Endodermal cell (in vitro differentiated cells): ENCODE results near the gene INAFM1. TPM values are rescaled to one million over a fixed set of nuclear protein-coding genes. Genes with fewer than 3 reads are reported as not detected.

Experiments
- DNase-seq: peaks from one replicate; pipeline ENCODE4 v3.0.0-alpha.2; 2017
- H3K27ac ChIP-seq: 2 replicates; pipeline ENCODE4 v1.5.1; 2013; ENCODE audit warnings: mild to moderate bottlenecking, low read depth, low read length, moderate library complexity
- H3K27me3 ChIP-seq: 2 replicates; pipeline ENCODE4 v1.6.1; 2013; ENCODE audit warnings: mild to moderate bottlenecking, low read length, moderate library complexity; ENCODE audit not compliant: insufficient read depth, control insufficient read depth, poor library complexity, severe bottlenecking
- H3K36me3 ChIP-seq: 2 replicates; pipeline ENCODE4 v1.7.0; 2013; ENCODE audit warnings: mild to moderate bottlenecking, low read length, moderate library complexity; ENCODE audit not compliant: control insufficient read depth, insufficient read depth
- H3K4me1 ChIP-seq: one replicate; pipeline ENCODE4 v1.7.0; 2013; ENCODE audit warnings: low read length; ENCODE audit not compliant: control insufficient read depth, insufficient read depth
- H3K4me3 ChIP-seq: 2 replicates; pipeline ENCODE4 v1.5.1; 2013; ENCODE audit warnings: mild to moderate bottlenecking, low read length, moderate library complexity
- H3K9ac ChIP-seq: 2 replicates; pipeline ENCODE4 v1.6.1; 2013; ENCODE audit warnings: mild to moderate bottlenecking, low read length, moderate library complexity; ENCODE audit not compliant: poor library complexity, severe bottlenecking; ENCODE audit errors: extremely low read depth
- H3K9me3 ChIP-seq: 2 replicates; pipeline ENCODE4 v1.6.1; 2013; ENCODE audit warnings: mild to moderate bottlenecking, low read length, moderate library complexity; ENCODE audit not compliant: control insufficient read depth
- H3K27ac Mint-ChIP-seq: 2 replicates; pipeline ENCODE4 v1.8.0; 2020; ENCODE audit warnings: mixed read lengths
- H3K27me3 Mint-ChIP-seq: 2 replicates; pipeline ENCODE4 v1.8.0; 2021; ENCODE audit warnings: mild to moderate bottlenecking, mixed read lengths; ENCODE audit not compliant: insufficient read depth
- H3K36me3 Mint-ChIP-seq: 2 replicates; pipeline ENCODE4 v1.8.0; 2020; ENCODE audit warnings: low read depth, mixed read lengths
- H3K4me1 Mint-ChIP-seq: 2 replicates; pipeline ENCODE4 v1.8.0; 2020; ENCODE audit warnings: mixed read lengths
- H3K4me3 Mint-ChIP-seq: 2 replicates; pipeline ENCODE4 v1.8.0; 2020; ENCODE audit warnings: mild to moderate bottlenecking, moderate library complexity, mixed read lengths
- H3K9me3 Mint-ChIP-seq: 2 replicates; pipeline ENCODE4 v1.8.0; 2020; ENCODE audit warnings: mild to moderate bottlenecking, mixed read lengths
- CTCF ChIP-seq: fragments of 200-600 bp; sonication (generic); conservative IDR thresholded peaks from 2 replicates; pipeline ENCODE4 v1.5.0; 2021; ENCODE audit warnings: antibody characterized with exemption, mild to moderate bottlenecking
- WGBS, 2 experiments: methylation state at CpG; one replicate each; pipeline versions ENCODE4 v1.1.5 to v1.1.7; 2013; ENCODE audit warnings: missing lambda C conversion rate in 2 of 2, mixed read lengths in 1 of 2; ENCODE audit not compliant: insufficient coverage in 1 of 2, insufficient read length in 1 of 2; 5-methylcytosine and 5-hydroxymethylcytosine counted together
- long read RNA-seq, 4 experiments: library from polyadenylated mRNA in 2 of 4; library from RNA in 1 of 4; library from capped mRNA in 1 of 4; stranded (forward) in 3 of 4; unstranded in 1 of 4; transcript quantifications; one replicate each; pipeline ENCODE4 v2.0.0, GENCODE V29; 2020 to 2021; ENCODE audit warnings: inconsistent platforms in 1 of 4
- polyA plus RNA-seq, 2 experiments: library from polyadenylated mRNA; stranded (reverse); fragments of 50-300 nt; gene quantifications; one replicate each; pipeline ENCODE4 v1.2.3, GENCODE V29; 2013
- total RNA-seq, 2 donors: library from RNA; stranded (reverse); fragmentation: NEBNext Ultra II Directional in 1 of 2; extraction: Animal tissue kit (Norgen Biotek cat#: 25700) in 1 of 2; gene quantifications; 2 replicates in 1 of 2; 3 replicates in 1 of 2; pipeline ENCODE4 v1.2.1, GENCODE V29; 2021

INAFM1 gene
- total RNA-seq = 10 to 100 TPM in 1 of 2 donors, 1 to 10 TPM in 1; 8.7 to 11.5 TPM
- polyA plus RNA-seq (2013, experiment 1 of 2) = 14.7 TPM
- 15.5 TPM for polyA plus RNA-seq (2013, experiment 2 of 2)
- long read RNA-seq, experiment 1, partial matches to known transcripts = 0 of 5 reads
- long read RNA-seq, experiment 1, other reads (novel, unspliced or antisense) = 4 of 5 reads
- long read RNA-seq, experiment 2, transcript INAFM1-201 (1 exons, 1,255 nt) = major isoform, 5 of 7 reads
- long read RNA-seq, experiment 2, partial matches to known transcripts = 0 of 7 reads
- long read RNA-seq, experiment 2, other reads (novel, unspliced or antisense) = 2 of 7 reads
- long read RNA-seq, experiment 3, partial matches to known transcripts = 0 of 1 reads
- long read RNA-seq, experiment 3, other reads (novel, unspliced or antisense) = 1 of 1 reads
- long read RNA-seq, experiment 4 = 0 reads

- TF ChIP-seq CTCF = no peak
- peaks cover 8% of the 10 kb centered on the region for H3K4me1 Mint-ChIP-seq
- H3K36me3 ChIP-seq = peaks cover 23% of the 10 kb centered on the region
- H3K36me3 Mint-ChIP-seq = peaks cover 18% of the 10 kb centered on the region
- 0% methylated on average over 8 to 51 of the region's 72 CpGs for WGBS, 2 experiments
- H3K9ac ChIP-seq = peak within 1 kb of the TSS; percentile 93
- H3K27ac ChIP-seq = peak within 1 kb of the TSS; percentile 98
- no peaks in the 10 kb centered on the region for H3K4me1 ChIP-seq
- peaks cover 12% of the 10 kb centered on the region for H3K27me3 Mint-ChIP-seq
- H3K27me3 ChIP-seq = no peaks in the 10 kb centered on the region
- peak within 1 kb of the TSS; percentile 80 for H3K4me3 Mint-ChIP-seq
- peak; percentile 100 for DNase-seq
- H3K27ac Mint-ChIP-seq = peak within 1 kb of the TSS; percentile 98
- no peaks in the 10 kb centered on the region for H3K9me3 Mint-ChIP-seq
- peak within 1 kb of the TSS; percentile 80 for H3K4me3 ChIP-seq
- no peaks in the 10 kb centered on the region for H3K9me3 ChIP-seq
Observed at GRCh38 chr19:47274071-47274890, at the start of gene INAFM1. INAFM1 (plus strand) TSS chr19:47274885; CDS start chr19:47274920, 35 bp downstream.

GRCh38 chr19:47225746-47226425 is 48.8 kb upstream of the INAFM1 start:
- H3K9me3 ChIP-seq = no peaks in the 10 kb centered on the region
- peaks cover 30% of the 10 kb centered on the region for H3K36me3 ChIP-seq
- no peaks in the 10 kb centered on the region for H3K27me3 ChIP-seq
- peak overlapping the region; percentile 62 for H3K9ac ChIP-seq
- Mint-ChIP-seq H3K36me3 (peaks cover 15% of the 10 kb centered on the region), H3K4me1 (peaks cover 10% of the 10 kb centered on the region), H3K4me3 (peak overlapping the region; percentile 16), H3K9me3 (no peaks in the 10 kb centered on the region), H3K27me3 (no peaks in the 10 kb centered on the region), H3K27ac (peak overlapping the region; percentile 84)
- H3K4me3 ChIP-seq = peak overlapping the region; percentile 95
- peak overlapping the region; percentile 94 for H3K27ac ChIP-seq
- DNase-seq = peak; percentile 96
- peaks cover 7% of the 10 kb centered on the region for H3K4me1 ChIP-seq
- 5 to 27% methylated on average over 7 to 59 of the region's 59 CpGs for whole genome bisulfite sequencing, 2 experiments
- peak; percentile 50 for TF ChIP-seq CTCF
